Karpas-422 (cell line): ENCODE measurements around the gene C17orf107. TPM values are rescaled to one million over a fixed set of nuclear protein-coding genes. Genes with fewer than 3 reads are reported as not detected.

Experiments
- DNase-seq: peaks from one replicate; pipeline ENCODE4 v3.0.0-alpha.2; 2015
- H2AFZ ChIP-seq: fragments of 200-600 bp; sonication (generic); 2 replicates; pipeline ENCODE4 v1.6.1; 2014; ENCODE audit warnings: antibody characterized with exemption, low read length, mixed read lengths
- H3K27ac ChIP-seq: fragments of 200-600 bp; sonication (generic); 2 replicates; pipeline ENCODE4 v1.5.1; 2014; ENCODE audit warnings: mild to moderate bottlenecking, low read length, moderate library complexity
- H3K27me3 ChIP-seq: fragments of 200-600 bp; sonication (generic); 2 replicates; pipeline ENCODE4 v1.6.1; 2014; ENCODE audit warnings: low read length, mixed read lengths
- H3K36me3 ChIP-seq: fragments of 200-600 bp; sonication (generic); 2 replicates; pipeline ENCODE4 v1.6.1; 2014; ENCODE audit warnings: low read length, mixed read lengths; ENCODE audit not compliant: insufficient read depth
- H3K4me1 ChIP-seq: fragments of 200-600 bp; sonication (generic); 2 replicates; pipeline ENCODE4 v1.6.1; 2014; ENCODE audit warnings: mild to moderate bottlenecking, low read length, mixed read lengths
- H3K4me2 ChIP-seq: fragments of 200-600 bp; sonication (generic); 2 replicates; pipeline ENCODE4 v1.6.1; 2014; ENCODE audit warnings: low read length, low read depth, mild to moderate bottlenecking; ENCODE audit not compliant: poor library complexity, severe bottlenecking
- H3K4me3 ChIP-seq: fragments of 200-600 bp; sonication (generic); 2 replicates; pipeline ENCODE4 v1.5.1; 2014; ENCODE audit warnings: mild to moderate bottlenecking, antibody characterized with exemption, low read length, mixed read lengths
- H3K79me2 ChIP-seq: fragments of 200-600 bp; sonication (generic); 2 replicates; pipeline ENCODE4 v1.6.1; 2014; ENCODE audit warnings: mild to moderate bottlenecking, low read length, mixed read lengths
- H3K9ac ChIP-seq: fragments of 200-600 bp; sonication (generic); 2 replicates; pipeline ENCODE4 v1.6.0; 2014; ENCODE audit warnings: low read length
- H3K9me2 ChIP-seq: fragments of 200-600 bp; sonication (generic), shearing (Covaris generic); replicated peaks from 2 replicates; pipeline ENCODE4 v1.6.0; 2014; ENCODE audit warnings: mild to moderate bottlenecking, low read length, moderate library complexity; ENCODE audit not compliant: insufficient read depth
- H3K9me3 ChIP-seq: fragments of 300-700, 200-600 bp; sonication (generic); 2 replicates; pipeline ENCODE4 v1.6.1; 2014; ENCODE audit warnings: low read length, mixed read lengths
- H4K20me1 ChIP-seq: fragments of 200-600 bp; sonication (generic); 2 replicates; pipeline ENCODE4 v1.6.1; 2014; ENCODE audit warnings: mild to moderate bottlenecking, antibody characterized with exemption, low read length, low read depth; ENCODE audit not compliant: insufficient read depth
- total RNA-seq: library from RNA; depleted of rRNA; stranded (reverse); fragments of >200 nt; shearing (Covaris generic); gene quantifications from 2 replicates; pipeline ENCODE4 v1.2.3, GENCODE V29; 2014; ENCODE audit warnings: low replicate concordance

C17orf107 gene
- total RNA-seq, 1 experiment from 2014 or later = 0.26 TPM

DNA sequence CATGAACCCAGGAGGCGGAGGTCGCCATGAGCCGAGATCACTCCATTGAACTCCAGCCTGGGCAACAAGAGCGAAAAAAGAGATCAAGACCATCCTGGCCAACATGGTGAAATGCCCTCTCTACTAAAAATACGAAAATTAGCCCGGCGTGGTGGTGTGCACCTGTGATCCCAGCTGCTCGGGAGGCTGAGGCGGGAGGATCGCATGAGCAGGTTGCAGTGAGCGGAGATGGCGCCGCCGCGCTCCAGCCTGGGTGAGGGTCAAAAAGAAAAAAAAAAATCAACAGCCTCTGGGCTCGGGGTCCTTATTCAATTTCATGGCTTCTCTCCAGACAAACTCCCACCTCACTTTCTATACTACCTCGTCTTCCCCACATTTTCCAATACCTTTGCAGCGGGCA, 29.5 kb downstream of the C17orf107 start:
- Histone ChIP-seq H4K20me1 (no peaks in the 10 kb centered on the region), H2AFZ (no peak overlapping the region), H3K9me2 (no peaks in the 10 kb centered on the region), H3K4me2 (no peak overlapping the region), H3K4me3 (no peak overlapping the region), H3K4me1 (no peaks in the 10 kb centered on the region), H3K27ac (no peak overlapping the region), H3K27me3 (no peaks in the 10 kb centered on the region), H3K9me3 (no peaks in the 10 kb centered on the region), H3K79me2 (no peaks in the 10 kb centered on the region), H3K9ac (no peak overlapping the region), H3K36me3 (no peaks in the 10 kb centered on the region)
- no peak for DNase-seq

DNA sequence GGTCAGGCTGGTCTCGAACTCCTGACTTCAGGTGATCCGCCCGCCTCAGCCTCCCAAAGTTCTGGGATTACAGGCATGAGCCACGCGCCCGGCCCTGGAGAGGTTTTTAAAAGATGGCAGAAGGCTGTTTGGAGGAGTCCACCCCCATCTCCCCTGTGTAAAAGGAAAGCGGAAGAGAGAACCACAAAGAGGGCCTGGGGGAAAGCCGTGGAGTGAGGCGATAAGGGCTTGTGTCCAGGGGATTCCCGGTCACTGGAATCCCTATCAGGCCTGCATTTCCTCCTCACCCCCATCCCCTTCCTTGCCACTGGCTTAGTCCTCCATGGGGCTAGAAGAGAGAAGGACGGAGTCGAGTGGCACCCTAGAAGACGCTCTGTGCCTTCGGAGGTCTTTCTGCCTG, 32.6 kb downstream of the C17orf107 start, which contains the start of gene GP1BA:
TSS of gene GP1BA (plus strand) at position 315 of the 400 bp plus-strand sequence. CDS start 328 bp downstream, outside the sequence.
- Histone ChIP-seq H2AFZ (no peak within 1 kb of the TSS), H3K27ac (no peak within 1 kb of the TSS), H3K4me2 (no peak within 1 kb of the TSS)

DNA sequence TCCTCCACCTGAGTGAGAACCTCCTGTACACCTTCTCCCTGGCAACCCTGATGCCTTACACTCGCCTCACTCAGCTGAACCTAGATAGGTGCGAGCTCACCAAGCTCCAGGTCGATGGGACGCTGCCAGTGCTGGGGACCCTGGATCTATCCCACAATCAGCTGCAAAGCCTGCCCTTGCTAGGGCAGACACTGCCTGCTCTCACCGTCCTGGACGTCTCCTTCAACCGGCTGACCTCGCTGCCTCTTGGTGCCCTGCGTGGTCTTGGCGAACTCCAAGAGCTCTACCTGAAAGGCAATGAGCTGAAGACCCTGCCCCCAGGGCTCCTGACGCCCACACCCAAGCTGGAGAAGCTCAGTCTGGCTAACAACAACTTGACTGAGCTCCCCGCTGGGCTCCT, 33.4 kb downstream of the C17orf107 start:
- Histone ChIP-seq H3K9me2 (no peaks in the 10 kb centered on the region), H3K27ac (no peak overlapping the region), H3K4me3 (no peak overlapping the region), H3K9me3 (no peaks in the 10 kb centered on the region), H3K9ac (no peak overlapping the region), H2AFZ (no peak overlapping the region), H3K27me3 (no peaks in the 10 kb centered on the region), H3K36me3 (peaks cover under 1% of the 10 kb centered on the region), H4K20me1 (no peaks in the 10 kb centered on the region), H3K4me1 (no peaks in the 10 kb centered on the region), H3K4me2 (no peak overlapping the region), H3K79me2 (peaks cover 9% of the 10 kb centered on the region; the same call in 1 of the 2 replicates)
- DNase-seq = no peak

More for the DNA sequence above, 32.6 kb downstream of the C17orf107 start, which contains the start of gene GP1BA:
- Histone ChIP-seq H3K27me3 (no peaks in the 10 kb centered on the region), H3K4me1 (no peaks in the 10 kb centered on the region), H3K79me2 (peaks cover 1% of the 10 kb centered on the region; the same call in 1 of the 2 replicates), H4K20me1 (no peaks in the 10 kb centered on the region), H3K9ac (no peak within 1 kb of the TSS), H3K4me3 (no peak within 1 kb of the TSS), H3K9me2 (no peaks in the 10 kb centered on the region), H3K36me3 (no peaks in the 10 kb centered on the region; the same call in 1 of the 2 replicates), H3K9me3 (no peaks in the 10 kb centered on the region)
- DNase-seq = no peak

DNA sequence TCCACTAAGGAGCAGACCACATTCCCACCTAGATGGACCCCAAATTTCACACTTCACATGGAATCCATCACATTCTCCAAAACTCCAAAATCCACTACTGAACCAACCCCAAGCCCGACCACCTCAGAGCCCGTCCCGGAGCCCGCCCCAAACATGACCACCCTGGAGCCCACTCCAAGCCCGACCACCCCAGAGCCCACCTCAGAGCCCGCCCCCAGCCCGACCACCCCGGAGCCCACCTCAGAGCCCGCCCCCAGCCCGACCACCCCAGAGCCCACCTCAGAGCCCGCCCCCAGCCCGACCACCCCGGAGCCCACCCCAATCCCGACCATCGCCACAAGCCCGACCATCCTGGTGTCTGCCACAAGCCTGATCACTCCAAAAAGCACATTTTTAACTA, 34.3 kb downstream of the C17orf107 start:
- Histone ChIP-seq H3K27me3 (no peaks in the 10 kb centered on the region), H3K9me2 (no peaks in the 10 kb centered on the region), H3K4me1 (peaks cover 7% of the 10 kb centered on the region), H2AFZ (no peak overlapping the region), H3K9ac (no peak overlapping the region), H3K36me3 (peaks cover 9% of the 10 kb centered on the region), H3K27ac (no peak overlapping the region), H3K79me2 (peaks cover 18% of the 10 kb centered on the region), H3K4me3 (no peak overlapping the region), H4K20me1 (no peaks in the 10 kb centered on the region), H3K9me3 (no peaks in the 10 kb centered on the region), H3K4me2 (no peak overlapping the region)
- DNase-seq = no peak

DNA sequence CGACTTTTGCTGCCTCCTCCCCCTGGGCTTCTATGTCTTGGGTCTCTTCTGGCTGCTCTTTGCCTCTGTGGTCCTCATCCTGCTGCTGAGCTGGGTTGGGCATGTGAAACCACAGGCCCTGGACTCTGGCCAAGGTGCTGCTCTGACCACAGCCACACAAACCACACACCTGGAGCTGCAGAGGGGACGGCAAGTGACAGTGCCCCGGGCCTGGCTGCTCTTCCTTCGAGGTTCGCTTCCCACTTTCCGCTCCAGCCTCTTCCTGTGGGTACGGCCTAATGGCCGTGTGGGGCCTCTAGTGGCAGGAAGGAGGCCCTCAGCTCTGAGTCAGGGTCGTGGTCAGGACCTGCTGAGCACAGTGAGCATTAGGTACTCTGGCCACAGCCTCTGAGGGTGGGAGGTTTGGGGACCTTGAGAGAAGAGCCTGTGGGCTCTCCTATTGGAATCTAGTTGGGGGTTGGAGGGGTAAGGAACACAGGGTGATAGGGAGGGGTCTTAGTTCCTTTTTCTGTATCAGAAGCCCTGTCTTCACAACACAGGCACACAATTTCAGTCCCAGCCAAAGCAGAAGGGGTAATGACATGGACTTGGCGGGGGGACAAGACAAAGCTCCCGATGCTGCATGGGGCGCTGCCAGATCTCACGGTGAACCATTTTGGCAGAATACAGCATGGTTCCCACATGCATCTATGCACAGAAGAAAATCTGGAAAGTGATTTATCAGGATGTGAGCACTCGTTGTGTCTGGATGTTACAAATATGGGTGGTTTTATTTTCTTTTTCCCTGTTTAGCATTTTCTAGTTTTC, 35.0 kb downstream of the C17orf107 start:
- Histone ChIP-seq H3K79me2 (peaks cover 25% of the 10 kb centered on the region), H3K4me3 (no peak overlapping the region), H3K9me3 (no peaks in the 10 kb centered on the region), H2AFZ (no peak overlapping the region), H3K4me1 (peaks cover 10% of the 10 kb centered on the region), H3K9ac (no peak overlapping the region), H3K36me3 (peaks cover 10% of the 10 kb centered on the region), H3K27me3 (no peaks in the 10 kb centered on the region), H4K20me1 (no peaks in the 10 kb centered on the region), H3K9me2 (no peaks in the 10 kb centered on the region), H3K27ac (no peak overlapping the region), H3K4me2 (no peak overlapping the region)
- no peak for DNase-seq

DNA sequence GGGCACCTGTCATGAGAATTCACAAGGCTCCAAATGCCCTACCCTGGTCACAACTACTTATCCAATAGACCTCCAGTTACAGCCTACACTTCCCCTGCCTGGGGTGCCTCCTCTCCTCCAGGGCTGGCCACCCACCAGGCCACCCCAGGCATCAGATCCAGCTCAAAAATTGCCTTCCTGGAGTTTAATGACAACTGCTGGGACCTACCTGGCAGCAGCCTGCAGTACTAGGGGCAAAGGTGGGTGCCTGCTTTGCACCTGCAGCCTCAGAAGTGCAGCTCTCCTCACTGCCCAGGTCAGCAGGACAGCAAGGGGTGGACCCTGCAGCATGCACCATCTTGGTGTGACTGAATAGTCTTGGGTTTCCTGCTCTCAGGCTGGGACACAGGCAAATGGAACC, 36.3 kb downstream of the C17orf107 start:
- no peak overlapping the region for H3K4me2 ChIP-seq
- no peaks in the 10 kb centered on the region for H4K20me1 ChIP-seq
- no peaks in the 10 kb centered on the region for H3K9me2 ChIP-seq
- no peaks in the 10 kb centered on the region for H3K27me3 ChIP-seq
- H3K27ac ChIP-seq = no peak overlapping the region
- no peak overlapping the region for H3K4me3 ChIP-seq
- peaks cover 31% of the 10 kb centered on the region for H3K79me2 ChIP-seq
- H3K9me3 ChIP-seq = no peaks in the 10 kb centered on the region
- H3K9ac ChIP-seq = no peak overlapping the region
- H3K36me3 ChIP-seq = peaks cover 10% of the 10 kb centered on the region
- DNase-seq = no peak
- peaks cover 10% of the 10 kb centered on the region for H3K4me1 ChIP-seq
- H2AFZ ChIP-seq = no peak overlapping the region

DNA sequence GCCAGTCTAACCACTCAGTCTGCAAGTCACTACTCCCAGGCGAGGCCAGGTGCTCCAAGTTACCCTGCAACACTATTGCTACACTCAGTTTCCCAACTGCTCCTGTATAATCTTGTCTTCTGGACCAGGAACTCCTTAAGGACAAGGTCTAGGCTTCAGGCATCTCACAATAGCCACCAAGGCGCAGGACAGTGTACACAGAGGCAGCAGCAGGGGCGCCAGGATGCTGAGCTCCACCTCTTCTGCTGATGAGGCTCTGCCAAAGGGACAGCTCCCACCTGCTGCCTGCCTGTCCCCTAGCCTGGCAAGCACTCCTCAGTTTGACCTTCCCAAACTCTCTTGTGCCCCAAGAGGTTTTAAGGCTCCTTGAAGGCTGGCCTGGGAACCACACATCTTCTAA, 37.1 kb downstream of the C17orf107 start:
- Histone ChIP-seq H4K20me1 (no peaks in the 10 kb centered on the region; the same call in 1 of the 2 replicates), H3K9me3 (no peaks in the 10 kb centered on the region), H3K27ac (no peak overlapping the region), H3K4me2 (no peak overlapping the region), H3K9me2 (no peaks in the 10 kb centered on the region), H3K4me1 (peaks cover 12% of the 10 kb centered on the region), H2AFZ (no peak overlapping the region), H3K4me3 (no peak overlapping the region), H3K79me2 (peaks cover 39% of the 10 kb centered on the region), H3K27me3 (no peaks in the 10 kb centered on the region), H3K9ac (no peak overlapping the region), H3K36me3 (peaks cover 10% of the 10 kb centered on the region)
- no peak for DNase-seq

DNA sequence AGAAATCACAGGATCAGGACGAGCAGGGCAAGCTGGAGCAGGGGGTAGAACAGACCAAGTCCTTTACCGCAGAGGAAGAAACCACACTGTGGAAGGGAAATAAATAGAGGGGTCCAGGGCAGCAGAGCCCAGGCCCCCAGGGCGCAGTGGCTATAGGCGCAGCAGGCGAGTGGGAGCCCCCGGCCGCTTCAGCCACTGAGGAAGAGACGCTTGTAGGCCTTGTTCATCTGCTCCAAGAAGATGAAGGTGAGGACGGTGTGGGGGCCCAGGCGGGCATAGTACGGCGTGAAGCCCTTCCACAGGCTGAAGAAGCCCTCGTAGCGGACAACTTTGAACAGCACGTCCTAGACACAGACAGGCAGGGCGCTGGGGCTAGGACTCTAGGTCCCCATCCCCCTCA, 38.2 kb downstream of the C17orf107 start:
- H3K9me2 ChIP-seq = no peaks in the 10 kb centered on the region
- H3K36me3 ChIP-seq = peaks cover 13% of the 10 kb centered on the region
- peaks cover 50% of the 10 kb centered on the region for H3K79me2 ChIP-seq
- no peaks in the 10 kb centered on the region for H3K9me3 ChIP-seq
- H3K4me2 ChIP-seq = no peak overlapping the region
- H3K9ac ChIP-seq = no peak overlapping the region
- H3K4me3 ChIP-seq = no peak overlapping the region
- peaks cover 23% of the 10 kb centered on the region for H3K4me1 ChIP-seq
- no peak for DNase-seq
- no peak overlapping the region for H2AFZ ChIP-seq
- H4K20me1 ChIP-seq = no peaks in the 10 kb centered on the region; the same call in 1 of the 2 replicates
- H3K27me3 ChIP-seq = no peaks in the 10 kb centered on the region
- no peak overlapping the region for H3K27ac ChIP-seq
